Hepatocyte (in vitro differentiated cells): ENCODE measurements around the gene NUDT21.

Source experiments
- CTCF ChIP-seq: fragments of 200-600 bp; sonication (generic); IDR thresholded peaks from 2 replicates; pipeline ENCODE4 v1.5.1; 2016; ENCODE audit warnings: antibody characterized with exemption, mild to moderate bottlenecking; ENCODE audit not compliant: poor library complexity
- EZH2 ChIP-seq: fragments of 200-600 bp; sonication (generic); IDR thresholded peaks from 2 replicates; pipeline ENCODE4 v1.6.1; 2016; ENCODE audit warnings: antibody characterized with exemption, mild to moderate bottlenecking, borderline replicate concordance

- no peak for TF ChIP-seq EZH2
- TF ChIP-seq CTCF: no peak
Observed at GRCh38 chr16:56384074-56384721, 66.9 kb downstream of the NUDT21 start.
